SK-N-MC (cell line): ENCODE measurements around the gene RNPS1.

Experiments used
- EZH2 ChIP-seq: fragments of 200-600 bp; sonication (generic); IDR thresholded peaks from one replicate; pipeline ENCODE4 v1.6.1; 2017; ENCODE audit warnings: antibody characterized with exemption
- POLR2AphosphoS5 ChIP-seq: IDR thresholded peaks from 2 replicates; pipeline ENCODE4 v1.6.1; 2012; ENCODE audit warnings: mild to moderate bottlenecking, low read depth, low read length, borderline replicate concordance

GRCh38 chr16:2207872-2208271 lies 60.1 kb downstream of the RNPS1 start:
- TF ChIP-seq EZH2 (no peak), POLR2AphosphoS5 (no peak)
